Right forelimb (tissue), 1 donor: ENCODE measurements around the gene TTLL9.
"Not testable (repeated sequence)": the region's sequence is repeated elsewhere in the genome, so short reads cannot be mapped to it uniquely, and the experiment has no call there.

Source experiments
- DNase-seq: peaks from one replicate; pipeline ENCODE4 v3.0.0-alpha.2; 2018

The TTLL9 gene

DNA sequence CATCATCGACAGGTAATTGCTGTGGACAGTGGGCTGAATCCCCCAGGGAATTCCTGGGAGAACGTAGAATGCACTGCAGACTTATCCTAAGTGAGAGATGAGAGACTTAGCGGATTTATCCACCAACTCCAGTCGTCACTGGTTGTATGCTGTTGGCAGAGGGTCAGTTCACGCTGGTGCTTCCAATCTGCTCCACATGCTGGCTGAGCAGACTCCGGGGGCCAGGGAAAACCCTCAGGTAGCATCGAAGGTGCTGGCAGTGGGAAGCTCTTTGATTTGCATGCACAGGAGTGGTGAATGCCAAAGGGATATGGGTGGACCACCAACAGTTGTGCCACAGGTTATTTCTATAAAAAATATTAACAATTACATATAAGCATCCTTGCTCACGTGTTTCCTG, 20.2 kb downstream of the TTLL9 start:
- DNase-seq = no peak

DNA sequence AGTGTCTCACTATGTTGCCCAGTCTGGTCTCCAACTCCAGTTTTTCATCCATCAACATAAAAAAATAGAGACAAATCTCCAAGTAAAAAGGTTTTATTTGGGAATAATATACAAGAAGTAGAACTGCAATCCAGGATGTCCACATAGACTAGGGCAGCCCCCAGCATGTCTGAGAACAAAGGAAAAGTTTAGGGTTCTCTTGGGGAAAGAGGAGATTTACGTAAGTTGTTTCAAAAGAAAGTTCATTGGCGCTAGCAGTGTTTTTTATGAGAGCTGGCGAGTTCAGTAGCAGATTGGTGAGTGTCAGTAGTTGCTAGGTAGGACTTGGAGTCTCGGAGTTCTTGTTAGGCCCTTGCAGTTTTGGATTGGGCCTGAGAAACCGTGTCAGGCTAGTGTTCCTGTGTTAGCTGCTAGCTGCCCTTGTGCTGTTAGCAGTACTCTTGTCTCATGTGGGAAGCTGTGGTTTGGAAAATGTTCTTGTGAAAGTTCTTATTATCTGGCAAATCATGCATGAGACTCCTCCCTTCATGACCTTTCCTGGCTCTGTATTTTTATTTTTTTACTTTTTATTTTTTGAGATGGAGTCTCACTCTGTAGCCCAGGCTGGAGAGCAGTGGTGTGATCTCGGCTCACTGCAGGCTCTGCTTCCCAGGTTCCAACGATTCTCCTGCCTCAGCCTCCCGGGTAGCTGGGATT, 24.7 kb downstream of the TTLL9 start:
- DNase-seq = no peak

DNA sequence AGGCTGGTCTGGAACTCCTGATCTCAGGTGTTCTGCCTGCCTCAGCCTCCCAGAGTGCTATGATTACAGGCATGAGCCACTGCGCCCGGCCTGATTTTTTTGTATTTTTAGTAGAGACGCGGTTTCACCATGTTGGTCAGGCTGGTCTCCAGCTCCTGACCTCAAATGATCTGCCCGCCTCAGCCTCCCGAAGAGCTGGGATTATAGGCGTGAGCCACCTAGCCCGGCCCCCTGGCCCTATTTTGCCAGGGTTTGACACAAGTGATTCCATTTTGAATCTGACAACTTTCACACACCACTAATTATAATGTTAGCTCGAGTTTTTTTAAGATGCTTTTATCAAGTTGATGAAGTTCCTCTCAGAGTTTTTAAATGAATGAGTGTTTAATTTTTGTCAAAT, 25.6 kb downstream of the TTLL9 start:
- no peak for DNase-seq

DNA sequence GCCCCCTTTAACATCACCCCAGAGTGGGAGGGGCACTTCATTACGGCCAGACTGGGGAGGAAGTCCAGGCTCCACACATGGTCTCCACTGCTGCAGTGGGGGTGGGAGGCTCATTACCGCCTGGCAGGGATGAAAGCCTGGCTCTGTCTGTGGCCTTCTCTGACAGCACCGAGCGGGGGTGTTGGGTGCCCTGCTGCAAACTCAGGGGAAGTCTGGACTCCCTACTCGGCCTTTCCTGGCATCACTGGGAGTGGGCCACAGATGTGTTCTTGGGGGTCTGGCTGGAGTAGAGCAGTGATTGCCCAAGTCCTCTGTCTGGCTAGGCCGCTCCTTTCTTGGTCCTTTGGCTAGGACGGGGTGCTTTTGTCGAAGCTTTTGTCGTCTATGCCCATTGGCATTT, 27.1 kb downstream of the TTLL9 start:
- DNase-seq = no peak

DNA sequence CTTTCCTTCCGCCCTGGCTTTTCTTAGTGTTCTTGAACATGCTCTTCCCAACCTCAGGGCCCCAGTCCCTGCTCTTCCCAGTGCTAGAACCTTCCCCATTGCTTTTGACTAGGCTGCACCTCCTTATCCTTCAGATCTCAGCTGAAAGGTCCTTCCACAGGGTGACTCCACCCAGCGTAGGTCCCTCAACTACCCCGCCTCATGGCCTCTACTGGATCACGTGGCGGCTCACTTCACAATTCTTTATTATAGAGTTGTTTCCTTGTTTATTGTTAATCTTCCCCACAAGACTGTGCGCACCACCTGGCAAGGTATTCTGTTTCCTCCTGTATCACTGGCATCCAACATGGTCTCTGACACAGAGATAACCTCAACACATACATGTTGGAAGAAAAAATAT, 31.2 kb downstream of the TTLL9 start:
- DNase-seq = no peak

DNA sequence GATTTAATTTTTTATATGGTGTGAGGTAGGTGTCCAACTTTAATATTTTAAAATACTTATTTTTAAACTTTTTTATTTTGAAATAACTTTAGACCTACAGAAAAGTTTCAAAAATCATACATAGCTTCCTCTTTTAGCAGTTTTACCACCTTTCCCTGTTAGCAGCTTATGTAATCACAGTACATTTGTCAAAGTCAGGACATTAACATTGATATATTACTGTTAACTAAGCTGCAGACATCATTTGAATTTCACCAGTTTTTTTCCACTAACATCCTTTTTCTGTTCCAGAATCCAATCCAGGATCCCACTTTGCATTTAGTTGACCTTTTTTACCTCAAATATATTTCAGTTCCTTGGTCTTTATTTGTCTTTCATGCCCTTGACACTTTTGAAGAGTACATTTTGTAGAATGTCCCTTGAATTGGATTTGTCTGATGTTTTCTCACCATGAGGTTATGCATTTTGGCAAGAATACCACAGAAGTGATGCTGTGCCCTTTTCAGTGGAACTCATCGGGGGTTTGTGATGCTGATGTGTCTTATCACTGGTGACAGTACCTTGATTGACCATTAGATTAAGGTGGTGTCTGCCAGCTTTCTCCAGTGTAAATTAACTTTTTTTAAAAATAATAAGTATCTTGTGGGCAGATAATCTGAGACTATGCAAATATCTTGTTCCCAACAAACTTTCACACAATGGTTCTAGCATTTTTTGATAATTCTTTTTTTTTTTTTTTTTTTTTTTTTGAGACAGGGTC, 33.4 kb downstream of the TTLL9 start:
- no peak for DNase-seq

DNA sequence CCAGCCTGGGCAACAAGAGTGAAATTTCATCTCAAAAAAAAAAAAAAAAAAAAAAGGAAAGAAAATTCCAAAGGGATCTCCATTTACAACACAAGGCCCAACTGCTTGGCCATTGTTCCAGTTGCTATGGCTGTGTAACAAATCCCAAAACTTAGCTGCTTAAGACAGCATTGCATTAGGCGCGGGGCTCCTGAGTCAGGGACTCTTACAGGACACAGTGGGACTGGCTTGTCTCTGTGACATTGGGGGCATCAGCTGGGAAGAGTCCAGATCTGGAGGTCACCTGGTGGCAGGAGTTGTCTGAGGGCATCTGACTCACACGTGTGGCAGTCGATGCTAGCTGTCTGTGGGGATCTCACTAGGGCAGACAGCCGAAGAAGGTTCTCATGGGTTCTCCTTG, 35.6 kb downstream of the TTLL9 start:
- no peak for DNase-seq

DNA sequence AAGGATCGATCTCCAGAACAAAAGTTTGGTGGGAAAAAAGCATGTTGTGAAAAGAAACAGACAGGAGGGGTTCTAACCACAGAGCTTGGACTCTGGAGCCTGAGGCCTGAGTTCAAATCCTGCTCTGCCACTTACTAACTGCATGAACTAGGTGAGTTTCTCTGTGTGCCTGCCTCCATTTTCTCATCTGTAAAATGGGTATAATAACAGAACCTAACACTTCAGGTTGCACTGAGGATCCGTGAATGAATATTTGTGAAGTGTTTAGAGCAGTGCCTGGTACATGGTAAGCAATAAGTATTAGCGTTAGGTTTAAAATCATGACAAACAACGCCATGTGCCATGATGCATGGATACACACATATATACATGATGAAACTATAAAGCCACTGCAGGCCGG, 36.6 kb downstream of the TTLL9 start:
- no peak for DNase-seq

DNA sequence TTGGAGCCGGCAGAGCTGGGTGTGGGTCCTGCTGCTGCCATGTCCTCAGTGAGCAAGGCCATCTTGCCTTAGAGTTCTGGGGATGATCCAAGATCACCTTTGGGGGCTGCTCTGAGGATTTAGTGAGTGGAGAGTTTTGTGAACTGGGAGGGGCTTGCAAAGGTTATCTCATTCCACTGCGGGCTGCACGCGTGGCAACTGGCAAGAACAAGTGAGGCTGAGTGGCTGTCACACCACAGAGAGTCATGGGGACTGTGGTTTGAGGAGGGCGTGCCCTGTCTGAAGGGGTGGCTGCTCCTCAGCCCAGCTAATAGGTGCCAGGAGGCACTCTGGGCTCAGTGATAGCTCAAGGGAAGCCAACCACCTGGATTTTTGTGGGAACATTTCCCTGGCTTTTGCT, 37.6 kb downstream of the TTLL9 start:
- DNase-seq = no peak

DNA sequence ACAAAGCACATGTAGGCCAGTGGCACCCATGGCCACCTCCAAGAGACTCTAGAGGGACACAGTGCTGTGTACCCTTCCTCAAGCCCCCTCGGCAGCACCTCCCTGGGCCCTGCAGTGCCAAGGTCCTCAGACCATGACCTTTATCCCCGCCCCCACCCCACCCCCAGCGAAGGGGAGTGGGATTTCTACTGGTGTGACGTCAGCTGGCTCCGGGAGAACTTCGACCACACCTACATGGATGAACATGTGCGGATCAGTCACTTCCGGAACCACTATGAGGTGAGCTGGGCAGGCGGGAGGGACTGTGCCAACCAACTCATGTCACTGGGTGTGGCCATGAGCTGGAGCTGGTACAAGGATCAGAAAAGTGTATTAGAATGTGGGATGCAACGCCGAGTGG, 38.0 kb downstream of the TTLL9 start:
- no peak for DNase-seq

DNA sequence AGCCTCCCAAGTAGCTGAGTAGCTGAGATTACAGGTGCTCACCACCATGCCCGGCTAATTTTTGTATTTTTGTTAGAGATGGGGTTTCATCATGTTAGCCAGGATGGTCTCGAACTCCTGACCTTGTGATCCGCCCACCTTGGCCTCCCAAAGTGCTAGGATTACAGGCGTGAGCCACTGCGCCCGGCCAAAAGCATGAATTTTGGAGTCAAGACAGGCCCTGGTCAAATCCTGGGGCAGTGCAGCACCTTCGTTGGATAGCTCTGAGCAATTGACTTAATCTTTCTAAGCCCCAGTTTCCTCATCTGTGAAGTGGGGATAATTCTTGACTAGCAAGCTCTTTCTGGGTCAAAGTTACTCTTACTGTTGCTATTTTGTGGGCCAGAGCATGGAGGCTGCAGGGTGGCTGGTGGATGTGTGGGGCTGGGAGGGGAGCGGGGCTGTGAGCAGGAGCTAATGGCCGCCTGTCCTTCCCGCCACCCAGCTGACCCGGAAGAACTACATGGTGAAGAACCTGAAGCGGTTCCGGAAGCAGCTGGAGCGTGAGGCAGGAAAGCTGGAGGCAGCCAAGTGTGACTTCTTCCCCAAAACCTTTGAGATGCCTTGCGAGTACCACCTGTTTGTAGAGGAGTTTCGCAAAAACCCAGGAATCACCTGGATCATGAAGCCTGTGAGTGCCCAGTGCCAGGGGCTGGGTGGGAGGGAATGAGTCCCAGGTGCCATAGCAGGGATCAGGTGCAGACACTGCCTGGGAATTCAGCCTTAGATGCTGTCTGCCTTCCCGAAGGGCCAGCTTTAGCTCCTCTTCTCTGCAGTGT, 39.0 kb downstream of the TTLL9 start:
- DNase-seq = no peak

DNA sequence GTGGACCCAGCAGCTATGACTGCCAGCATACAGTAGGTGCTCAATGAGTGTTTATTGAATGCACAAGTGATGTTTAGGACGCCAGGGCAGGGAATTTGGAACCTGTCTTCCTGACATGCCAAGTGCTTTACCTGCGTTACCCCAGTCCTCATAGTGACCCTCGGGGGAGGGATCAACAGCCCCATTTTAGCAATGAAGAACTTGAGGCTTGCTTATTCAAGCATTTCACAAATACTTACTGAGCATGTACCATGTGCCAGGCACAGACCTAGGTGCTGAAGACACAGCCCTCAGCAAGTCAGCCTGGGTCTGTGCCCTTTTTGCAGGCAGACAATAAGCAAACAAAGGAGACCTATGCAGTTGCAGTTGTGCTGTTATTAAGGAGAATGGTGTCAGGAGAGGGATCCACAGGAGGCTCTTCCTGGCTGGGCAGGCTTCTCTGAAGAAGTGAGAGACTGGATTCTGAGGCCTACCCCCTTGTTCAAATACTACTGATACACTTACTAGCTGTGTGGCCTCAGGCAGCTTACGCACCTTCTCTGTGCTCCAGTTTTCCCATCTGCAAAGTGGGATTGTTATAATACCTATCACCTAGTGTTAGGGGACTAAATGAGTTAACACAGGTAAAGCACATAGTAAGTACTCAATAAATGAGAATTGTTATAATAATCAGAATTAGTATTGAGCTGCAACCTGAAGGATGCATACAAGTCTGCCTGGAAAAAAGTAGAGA, 39.8 kb downstream of the TTLL9 start:
- no peak for DNase-seq

DNA sequence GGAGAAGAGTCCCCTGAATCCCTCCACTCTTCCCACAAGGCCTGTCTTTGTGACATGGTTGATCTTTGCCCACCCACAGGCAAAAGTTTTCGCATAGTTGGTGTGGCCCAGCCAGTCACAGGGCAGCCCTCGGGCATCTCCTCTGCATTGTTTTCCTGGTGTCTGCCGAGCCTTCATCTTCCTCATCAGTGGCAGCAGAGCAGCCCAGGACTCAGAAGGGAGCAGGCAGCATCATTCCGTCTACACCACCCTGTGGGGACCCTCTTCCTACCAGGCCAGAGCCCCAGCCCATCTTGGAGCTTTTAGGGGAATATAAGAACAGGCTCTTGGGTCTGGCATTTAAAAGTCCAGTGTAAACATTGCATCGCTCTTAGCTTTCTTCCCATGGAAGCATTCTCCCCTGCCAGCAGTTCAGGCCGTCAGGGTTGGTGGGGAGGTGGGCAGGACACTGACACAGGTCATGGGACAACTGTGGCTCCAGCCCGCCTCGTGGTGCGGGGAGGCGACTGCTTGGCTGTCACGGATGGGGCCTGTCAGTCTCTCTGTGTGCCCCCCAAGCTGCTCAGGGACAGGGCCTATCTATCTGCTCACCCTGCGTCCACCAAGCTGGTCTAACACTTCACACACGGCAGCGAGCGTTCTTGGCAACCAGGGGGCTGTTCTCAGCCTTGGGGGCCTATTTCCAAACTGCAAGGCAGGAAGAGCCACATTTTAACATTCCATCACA, 43.2 kb downstream of the TTLL9 start:
- DNase-seq = no peak

DNA sequence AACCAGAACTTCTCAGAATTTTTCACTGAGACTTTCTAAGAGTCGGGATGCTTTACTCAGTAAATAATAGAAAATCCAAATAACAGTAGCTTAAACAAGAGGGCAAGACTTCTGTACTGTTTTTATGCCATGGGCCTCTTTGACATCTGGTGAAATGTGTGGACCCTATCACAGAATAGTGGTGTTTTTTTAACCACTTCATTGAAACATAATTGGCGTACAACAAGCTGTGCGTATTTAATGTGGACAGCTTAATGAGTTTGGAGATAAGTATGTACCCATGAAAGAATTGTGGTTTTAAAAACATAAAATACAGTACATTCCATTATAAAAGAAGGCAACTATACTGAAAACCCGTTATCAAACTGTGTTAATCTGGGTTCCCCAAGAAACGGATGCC, 43.7 kb downstream of the TTLL9 start:
- DNase-seq = no peak

DNA sequence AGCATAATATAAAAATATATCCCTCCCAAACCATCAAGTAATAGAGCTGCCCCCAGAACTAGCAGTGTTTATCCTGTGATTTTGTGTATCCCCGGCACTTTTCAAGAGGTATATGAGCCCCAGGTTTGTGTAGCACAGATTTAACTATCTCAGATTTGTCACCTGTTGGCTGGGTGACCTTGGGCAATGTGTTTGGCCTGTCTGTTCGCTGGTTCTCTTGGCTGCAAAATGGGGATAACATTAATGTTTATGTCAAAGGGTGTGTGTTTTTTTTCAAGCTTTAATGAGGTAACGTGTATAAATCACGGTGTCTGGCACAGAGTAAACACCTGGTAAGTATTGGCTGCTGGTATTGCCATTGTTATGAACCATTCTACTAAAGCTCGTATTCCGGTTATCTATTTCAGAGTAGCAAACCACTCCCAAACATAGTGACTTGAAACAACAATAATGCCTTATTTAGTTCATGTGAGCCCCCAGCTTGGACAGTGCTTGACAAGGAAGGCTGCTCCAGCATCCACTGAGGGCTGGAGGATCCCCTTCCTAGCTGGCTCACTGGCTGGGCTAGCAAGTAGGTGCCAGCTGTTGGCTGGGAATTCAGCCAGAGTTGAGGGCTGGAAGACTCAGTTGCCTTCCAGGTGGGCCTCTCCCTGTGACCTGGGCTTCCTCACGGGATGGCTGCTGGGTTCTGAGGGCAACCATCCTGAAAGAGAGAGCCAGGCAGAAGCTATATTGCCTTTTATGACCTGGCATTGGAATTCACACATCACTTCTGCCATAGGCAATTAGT, 45.3 kb downstream of the TTLL9 start:
- no peak for DNase-seq

DNA sequence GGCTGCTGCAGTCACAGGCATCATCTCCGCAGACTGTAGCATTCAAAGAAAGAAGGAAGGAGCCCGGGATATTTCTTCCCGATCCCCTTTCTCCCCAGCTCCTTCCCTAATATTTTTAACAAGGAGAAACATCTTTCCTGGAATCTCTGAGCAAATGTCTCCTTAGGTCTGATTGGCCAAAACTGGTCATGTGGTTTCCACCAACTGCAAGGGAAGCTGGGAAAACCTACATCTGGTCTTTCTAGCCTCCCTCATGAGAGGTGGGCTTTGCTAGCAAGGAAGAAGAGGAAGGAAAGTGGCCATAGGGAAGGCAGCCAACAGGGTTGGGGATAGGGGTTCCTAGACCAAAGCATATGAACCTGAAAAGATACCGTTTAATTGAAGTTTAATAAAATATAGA, 46.3 kb downstream of the TTLL9 start:
- DNase-seq = no peak

DNA sequence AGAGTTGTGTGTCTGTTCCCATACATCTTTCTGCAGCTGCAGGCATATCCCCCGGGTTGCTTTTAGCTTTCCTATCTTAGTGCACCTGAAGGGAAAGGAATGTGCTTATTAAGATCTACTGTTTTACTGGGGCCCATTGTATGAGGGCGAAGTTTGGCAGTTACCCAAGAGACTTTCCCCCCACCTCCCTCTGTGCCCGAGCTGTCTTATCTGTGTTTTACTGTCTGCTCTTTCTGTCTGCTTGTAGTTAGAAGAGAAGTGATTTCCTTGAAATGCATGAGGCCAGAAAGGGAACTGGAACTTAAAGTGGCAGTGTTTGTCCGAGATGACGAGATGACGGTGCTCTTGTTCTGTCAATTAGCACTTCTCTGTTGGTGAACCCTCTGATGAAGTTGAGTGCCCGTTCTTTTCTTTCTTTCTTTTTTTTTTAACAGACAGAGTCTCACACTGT, 47.6 kb downstream of the TTLL9 start:
- DNase-seq = not testable (repeated sequence)

DNA sequence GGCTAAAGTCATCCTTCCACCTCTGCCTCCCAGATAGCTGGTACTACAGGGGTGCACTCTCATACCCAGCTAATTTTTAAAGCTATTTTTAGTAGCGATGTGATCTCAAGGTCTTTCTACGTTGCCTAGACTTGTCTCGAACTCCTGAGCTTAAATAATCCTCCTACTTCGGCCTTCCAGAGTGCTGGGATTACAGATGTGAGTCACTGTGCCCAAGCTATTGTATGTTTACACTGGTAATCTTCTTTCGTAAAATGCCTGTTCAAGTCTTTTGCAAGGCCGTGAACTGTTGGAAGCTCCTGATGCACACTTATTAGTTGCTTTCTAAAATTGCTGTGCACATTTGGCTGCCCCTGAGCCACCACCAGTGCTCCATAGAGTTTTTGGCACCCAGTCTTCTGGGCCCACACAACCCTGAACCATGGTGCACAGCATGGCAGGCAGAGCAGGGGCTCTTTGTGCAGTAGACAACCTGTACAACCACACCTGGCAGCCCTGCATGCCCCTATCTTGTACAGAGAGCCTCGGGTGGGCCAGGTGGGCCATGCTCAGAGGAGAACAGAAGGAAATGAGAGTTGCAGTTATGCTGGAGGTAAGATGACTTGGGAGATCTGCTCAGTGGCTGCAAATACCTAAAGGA, 48.2 kb downstream of the TTLL9 start:
- DNase-seq = no peak

DNA sequence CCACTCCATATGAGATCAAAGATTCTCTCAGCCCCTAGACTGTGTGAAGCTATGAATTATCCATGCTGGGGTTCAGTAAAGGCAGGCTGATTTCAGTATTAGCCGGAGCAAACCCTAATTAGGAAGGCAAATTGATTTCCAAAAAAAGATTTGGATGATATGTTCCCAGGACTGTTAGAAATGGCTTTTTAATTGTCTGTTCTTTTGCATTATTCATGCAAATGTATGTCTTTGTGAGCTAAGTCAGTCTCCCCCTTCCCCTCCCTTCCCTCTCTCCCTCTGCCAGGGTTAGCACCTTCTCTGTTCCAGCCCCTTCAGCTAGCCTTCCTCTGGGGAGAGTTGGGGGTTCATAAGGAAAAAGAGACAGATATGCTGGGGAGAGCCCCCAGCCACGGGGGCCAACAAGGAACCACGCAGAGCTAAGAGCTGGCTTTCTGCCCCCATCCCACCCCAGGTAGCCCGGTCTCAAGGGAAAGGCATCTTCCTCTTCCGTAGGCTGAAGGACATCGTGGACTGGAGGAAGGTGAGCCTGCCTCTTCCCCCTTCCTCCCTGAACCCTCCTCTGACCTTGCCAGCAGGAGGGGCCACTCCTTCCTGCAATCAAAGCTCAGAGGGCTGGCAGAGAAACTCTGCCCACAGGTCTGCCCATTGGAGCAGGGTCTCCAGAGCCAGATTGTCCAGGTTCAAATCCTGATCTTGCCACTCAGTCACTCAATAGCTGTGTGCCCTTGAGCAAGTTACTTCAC, 49.1 kb downstream of the TTLL9 start:
- no peak for DNase-seq

DNA sequence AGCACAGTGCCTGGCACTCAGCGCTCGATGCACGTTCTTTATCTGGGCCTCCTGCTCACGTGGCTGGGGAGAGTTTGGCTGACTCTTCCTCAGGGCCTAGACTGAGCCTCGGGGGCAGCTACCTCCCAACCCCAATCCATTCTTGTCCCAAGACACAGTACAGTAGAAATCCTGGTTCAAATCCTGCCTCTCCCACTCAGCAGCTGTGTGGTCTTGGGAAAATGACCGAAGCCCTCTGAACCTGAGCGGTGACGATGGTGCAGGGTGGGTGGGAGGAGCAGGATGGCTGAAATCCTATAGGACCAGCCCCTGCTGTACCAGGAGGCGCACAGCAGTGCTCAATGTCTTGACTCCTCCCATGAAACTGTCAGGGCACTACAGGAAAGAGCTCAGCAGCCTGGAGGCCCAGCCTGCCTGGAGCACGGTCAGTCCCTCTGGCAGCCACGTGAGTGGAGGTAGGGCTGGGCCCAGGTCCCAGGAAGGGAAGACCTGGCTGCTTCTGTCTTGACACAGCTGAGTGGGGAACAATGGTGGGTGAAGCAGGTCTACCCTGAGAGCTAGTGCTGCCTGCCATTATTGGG, 49.9 kb downstream of the TTLL9 start:
- DNase-seq = no peak
